Colon (tissue), 2 donors: ENCODE data around the gene ILKAP.
"Not testable (repeated sequence)": the region's sequence is repeated elsewhere in the genome, so short reads cannot be mapped to it uniquely, and the experiment has no call there.

Experiments used
- FAIRE-seq: peaks from 2 replicates; lab custom pipeline; 2012; peaks lifted over from hg19 to GRCh38; lab: Jason Lieb, UNC
- donor health status: control.
- donor health status: control.

ILKAP gene

GRCh38 chr2:238202326-238203093, 985 bp downstream of the ILKAP start:
- FAIRE-seq = no peak

- no peak for FAIRE-seq
These were observed 13.1 kb downstream of the ILKAP start for GRCh38 chr2:238190445-238190844.

- no peak for FAIRE-seq
These were observed 15.6 kb downstream of the ILKAP start for GRCh38 chr2:238187618-238188548.

- FAIRE-seq = no peak
These were observed 19.7 kb downstream of the ILKAP start for GRCh38 chr2:238183821-238184220.

- no peak for FAIRE-seq
These were observed 21.1 kb downstream of the ILKAP start for GRCh38 chr2:238182362-238182761.

GRCh38 chr2:238180554-238180953, 22.9 kb downstream of the ILKAP start:
- FAIRE-seq = no peak

GRCh38 chr2:238176613-238177012, 26.9 kb downstream of the ILKAP start:
- FAIRE-seq = no peak

- FAIRE-seq = no peak
These were observed 28.8 kb downstream of the ILKAP start for GRCh38 chr2:238174701-238175100.

- FAIRE-seq = no peak
These were observed 29.2 kb downstream of the ILKAP start for GRCh38 chr2:238174291-238174690.

GRCh38 chr2:238173692-238174091, 29.8 kb downstream of the ILKAP start:
- FAIRE-seq = no peak

GRCh38 chr2:238172439-238172838, 31.1 kb downstream of the ILKAP start:
- FAIRE-seq = no peak

- no peak for FAIRE-seq
These were observed 31.8 kb downstream of the ILKAP start for GRCh38 chr2:238171575-238172187.

GRCh38 chr2:238171072-238171431, 32.4 kb downstream of the ILKAP start:
- FAIRE-seq = not testable (repeated sequence)

- FAIRE-seq = no peak
These were observed 33.0 kb downstream of the ILKAP start for GRCh38 chr2:238170386-238171071.

GRCh38 chr2:238169708-238170251, 33.7 kb downstream of the ILKAP start:
- no peak for FAIRE-seq

GRCh38 chr2:238169048-238169707, 34.3 kb downstream of the ILKAP start:
- FAIRE-seq = no peak

- no peak for FAIRE-seq
These were observed 35.1 kb downstream of the ILKAP start for GRCh38 chr2:238168196-238169047.

GRCh38 chr2:238167761-238168160, 35.7 kb downstream of the ILKAP start:
- no peak for FAIRE-seq

GRCh38 chr2:238167344-238167715, 36.2 kb downstream of the ILKAP start:
- FAIRE-seq = no peak
